KMS-11 (cell line): ENCODE data around the gene RNASE7.
A peak's percentile ranks its signal among the peaks of the same experiment; 100 is the strongest.
"Not testable (repeated sequence)": the region's sequence is repeated elsewhere in the genome, so short reads cannot be mapped to it uniquely, and the experiment has no call there.

ENCODE experiments used
- H2AFZ ChIP-seq: fragments of 200-600 bp; sonication (generic); 2 replicates; pipeline ENCODE4 v1.6.1; 2016; ENCODE audit warnings: antibody characterized with exemption, mixed run types, low read depth
- H3K27ac ChIP-seq: fragments of 200-600 bp; sonication (generic); 2 replicates; pipeline ENCODE4 v1.6.1; 2016; ENCODE audit warnings: mild to moderate bottlenecking, mixed run types
- H3K27me3 ChIP-seq: fragments of 200-600 bp; sonication (generic); 2 replicates; pipeline ENCODE4 v1.6.1; 2017; ENCODE audit warnings: mild to moderate bottlenecking, low read depth, mixed run types, moderate library complexity; ENCODE audit not compliant: insufficient read depth
- H3K36me3 ChIP-seq: fragments of 200-600 bp; sonication (generic); 2 replicates; pipeline ENCODE4 v1.6.1; 2017; ENCODE audit warnings: mild to moderate bottlenecking, mixed run types; ENCODE audit not compliant: insufficient read depth
- H3K4me1 ChIP-seq: fragments of 200-600 bp; sonication (generic); 2 replicates; pipeline ENCODE4 v1.6.1; 2016; ENCODE audit warnings: mild to moderate bottlenecking, low read depth, mixed run types; ENCODE audit not compliant: poor library complexity, severe bottlenecking
- H3K4me2 ChIP-seq: fragments of 200-600 bp; sonication (generic); 2 replicates; pipeline ENCODE4 v1.7.0; 2016; ENCODE audit warnings: mild to moderate bottlenecking, mixed run types
- H3K4me3 ChIP-seq: fragments of 200-600 bp; sonication (generic); IDR thresholded peaks from 2 replicates; pipeline ENCODE4 v1.6.1; 2017; ENCODE audit warnings: low read depth, low read length, mixed read lengths; ENCODE audit not compliant: insufficient read depth
- H3K79me2 ChIP-seq: fragments of 200-600 bp; sonication (generic); 2 replicates; pipeline ENCODE4 v1.6.1; 2016; ENCODE audit warnings: low read depth, mixed run types; ENCODE audit not compliant: insufficient read depth
- H3K9ac ChIP-seq: fragments of 200-600 bp; sonication (generic); 2 replicates; pipeline ENCODE4 v1.6.1; 2016; ENCODE audit warnings: mild to moderate bottlenecking, mixed run types
- H4K20me1 ChIP-seq: fragments of 200-600 bp; sonication (generic); 2 replicates; pipeline ENCODE4 v1.6.1; 2016; ENCODE audit warnings: mild to moderate bottlenecking, mixed run types; ENCODE audit not compliant: insufficient read depth
- TF ChIP-seq, protein P1 (sequence below): fragments of 200-600 bp; sonication (generic); conservative IDR thresholded peaks from 2 replicates; pipeline ENCODE4 v1.6.1; 2017; ENCODE audit warnings: low read depth, mild to moderate bottlenecking, antibody characterized with exemption, low read length, moderate library complexity, mixed read lengths

The RNASE7 gene

DNA sequence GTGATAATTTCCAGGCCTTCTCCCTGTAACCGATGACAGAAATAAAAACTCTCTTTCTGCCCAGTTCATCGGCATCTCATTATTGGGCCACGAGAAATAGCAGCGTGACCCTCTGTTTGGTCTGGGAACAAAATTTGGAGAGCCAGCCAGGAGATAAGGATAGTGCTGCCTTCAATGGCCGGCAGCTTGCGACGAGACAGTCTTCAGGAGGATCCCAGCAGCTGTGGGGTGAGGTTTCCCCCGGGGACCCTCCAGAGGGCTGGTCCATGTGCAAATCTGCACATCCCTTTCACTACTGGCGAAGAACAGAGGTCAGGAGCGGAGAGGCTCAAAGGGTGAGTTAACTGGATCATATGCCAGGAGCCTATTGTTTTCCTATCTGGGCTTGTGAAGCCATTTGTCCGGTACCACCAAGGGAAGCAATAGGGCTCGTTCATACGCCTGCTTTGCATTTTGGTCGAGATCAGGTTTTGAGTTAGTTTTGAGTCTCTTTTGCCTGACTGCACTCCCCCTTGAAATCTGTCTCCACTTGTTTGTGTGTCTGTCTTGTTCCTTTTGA, 38.3 kb upstream of the RNASE7 start:
- no peak overlapping the region for H2AFZ ChIP-seq

DNA sequence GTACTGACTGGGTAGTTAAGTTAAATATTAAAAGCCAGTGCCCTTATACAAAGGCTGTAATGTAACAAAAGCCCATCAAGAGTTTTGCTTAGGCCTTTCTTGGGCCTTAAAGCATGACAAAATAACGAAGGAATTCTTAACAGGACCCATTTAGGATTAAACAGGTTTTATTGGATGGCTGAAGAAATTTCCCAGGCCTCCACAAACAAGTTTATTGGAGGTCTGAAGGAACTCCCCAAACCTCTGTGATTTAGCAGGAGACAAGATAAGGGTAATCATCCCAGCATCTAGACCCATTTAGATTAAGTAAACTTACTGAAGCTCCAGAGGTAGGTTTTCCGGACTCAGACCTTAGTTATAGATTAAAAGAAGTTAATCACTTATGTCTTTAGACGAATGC, 32.4 kb upstream of the RNASE7 start:
- H3K4me1 ChIP-seq, H3K4me3 ChIP-seq, H4K20me1 ChIP-seq, H3K27ac ChIP-seq, H3K9ac ChIP-seq, H3K36me3 ChIP-seq, H3K27me3 ChIP-seq, H2AFZ ChIP-seq, H3K79me2 ChIP-seq, H3K4me2 ChIP-seq: not testable (repeated sequence)

More for the DNA sequence above, 38.3 kb upstream of the RNASE7 start:
- H4K20me1 ChIP-seq: no peaks in the 10 kb centered on the region
- H3K36me3 ChIP-seq: no peaks in the 10 kb centered on the region
- H3K9ac ChIP-seq: no peak overlapping the region
- H3K4me2 ChIP-seq: no peak overlapping the region
- H3K27me3 ChIP-seq: no peaks in the 10 kb centered on the region
- H3K4me3 ChIP-seq: no peak overlapping the region
- TF ChIP-seq, protein P1, sequence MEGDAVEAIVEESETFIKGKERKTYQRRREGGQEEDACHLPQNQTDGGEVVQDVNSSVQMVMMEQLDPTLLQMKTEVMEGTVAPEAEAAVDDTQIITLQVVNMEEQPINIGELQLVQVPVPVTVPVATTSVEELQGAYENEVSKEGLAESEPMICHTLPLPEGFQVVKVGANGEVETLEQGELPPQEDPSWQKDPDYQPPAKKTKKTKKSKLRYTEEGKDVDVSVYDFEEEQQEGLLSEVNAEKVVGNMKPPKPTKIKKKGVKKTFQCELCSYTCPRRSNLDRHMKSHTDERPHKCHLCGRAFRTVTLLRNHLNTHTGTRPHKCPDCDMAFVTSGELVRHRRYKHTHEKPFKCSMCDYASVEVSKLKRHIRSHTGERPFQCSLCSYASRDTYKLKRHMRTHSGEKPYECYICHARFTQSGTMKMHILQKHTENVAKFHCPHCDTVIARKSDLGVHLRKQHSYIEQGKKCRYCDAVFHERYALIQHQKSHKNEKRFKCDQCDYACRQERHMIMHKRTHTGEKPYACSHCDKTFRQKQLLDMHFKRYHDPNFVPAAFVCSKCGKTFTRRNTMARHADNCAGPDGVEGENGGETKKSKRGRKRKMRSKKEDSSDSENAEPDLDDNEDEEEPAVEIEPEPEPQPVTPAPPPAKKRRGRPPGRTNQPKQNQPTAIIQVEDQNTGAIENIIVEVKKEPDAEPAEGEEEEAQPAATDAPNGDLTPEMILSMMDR: no peak
- H3K27ac ChIP-seq: no peak overlapping the region
- H3K79me2 ChIP-seq: no peaks in the 10 kb centered on the region
- no peaks in the 10 kb centered on the region for H3K4me1 ChIP-seq

DNA sequence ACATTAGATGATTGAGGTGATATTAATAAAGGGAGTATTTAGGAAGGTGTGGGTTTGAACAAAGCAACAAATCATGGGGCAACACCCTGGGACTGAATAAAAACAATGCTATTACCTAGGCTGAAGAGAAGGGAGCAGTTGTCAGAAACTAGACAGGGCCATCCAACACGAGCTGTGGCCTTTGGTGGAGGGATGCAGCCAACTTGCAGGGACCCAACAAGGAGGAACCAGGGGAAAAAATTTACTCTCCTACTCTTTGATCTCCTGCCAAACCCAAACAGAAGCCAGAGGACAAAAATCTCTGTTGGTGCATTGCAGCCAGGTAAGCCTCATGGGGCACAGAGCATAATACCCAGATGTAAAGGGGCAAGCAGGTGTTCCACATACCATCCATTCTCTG, 31.0 kb upstream of the RNASE7 start:
- Histone ChIP-seq H3K27me3 (no peaks in the 10 kb centered on the region), H3K9ac (no peak overlapping the region), H3K36me3 (no peaks in the 10 kb centered on the region), H2AFZ (no peak overlapping the region), H4K20me1 (no peaks in the 10 kb centered on the region), H3K4me1 (no peaks in the 10 kb centered on the region), H3K27ac (no peak overlapping the region), H3K4me2 (no peak overlapping the region), H3K4me3 (no peak overlapping the region), H3K79me2 (no peaks in the 10 kb centered on the region)
- TF ChIP-seq, protein P1: no peak

DNA sequence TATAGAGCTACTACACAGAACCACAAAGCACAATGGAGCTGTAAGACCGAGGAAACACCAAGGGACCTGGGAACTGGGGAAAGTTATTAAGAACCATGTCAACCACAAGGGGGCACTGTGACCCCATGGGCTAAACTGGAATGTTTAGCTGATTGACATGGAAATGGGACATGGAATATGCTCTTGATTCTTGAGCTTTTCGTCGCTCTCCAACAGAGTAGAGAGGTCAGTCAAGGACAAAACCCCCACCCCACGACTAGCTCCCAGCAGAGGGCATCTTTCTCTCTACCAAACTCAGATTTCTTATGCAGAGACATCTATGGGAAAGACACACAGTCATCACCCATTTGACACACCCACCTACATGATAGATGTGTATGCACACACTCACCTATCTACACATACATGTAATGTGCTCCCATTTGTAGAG, 27.4 kb upstream of the RNASE7 start:
- Histone ChIP-seq H3K27me3 (no peaks in the 10 kb centered on the region), H3K4me2 (no peak overlapping the region), H3K79me2 (no peaks in the 10 kb centered on the region), H3K4me3 (no peak overlapping the region), H3K27ac (no peak overlapping the region), H3K36me3 (no peaks in the 10 kb centered on the region), H2AFZ (no peak overlapping the region), H4K20me1 (no peaks in the 10 kb centered on the region), H3K9ac (no peak overlapping the region), H3K4me1 (no peaks in the 10 kb centered on the region)
- TF ChIP-seq, protein P1: peak; percentile 93

DNA sequence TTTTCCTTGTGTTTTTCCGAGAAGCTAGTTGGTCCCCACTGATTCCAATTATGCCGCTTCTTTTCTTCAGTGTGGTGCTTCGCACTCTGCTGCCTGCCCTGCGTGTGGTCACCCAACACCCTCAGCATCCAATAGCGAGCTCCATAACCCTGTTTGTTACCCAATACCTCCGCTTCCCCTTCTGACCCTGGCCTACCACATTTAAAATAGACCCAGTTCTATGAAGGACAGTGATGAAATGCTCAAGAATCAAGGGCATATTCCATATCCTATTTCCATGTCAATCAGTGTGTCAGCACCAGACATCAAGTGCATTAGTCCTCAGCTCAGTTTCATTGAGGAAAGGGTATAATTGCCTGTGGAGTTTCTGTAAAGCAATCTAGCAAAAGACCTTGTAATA, 26.9 kb upstream of the RNASE7 start:
- Histone ChIP-seq H3K27ac (no peak overlapping the region), H3K36me3 (no peaks in the 10 kb centered on the region), H3K9ac (no peak overlapping the region), H3K4me1 (no peaks in the 10 kb centered on the region), H2AFZ (no peak overlapping the region), H4K20me1 (no peaks in the 10 kb centered on the region), H3K4me3 (no peak overlapping the region), H3K4me2 (no peak overlapping the region), H3K79me2 (no peaks in the 10 kb centered on the region), H3K27me3 (no peaks in the 10 kb centered on the region)
- TF ChIP-seq, protein P1: no peak
